RWPE2 (cell line): Measurements from ENCODE around the gene ACBD4.
A peak's percentile ranks its signal among the peaks of the same experiment; 100 is the strongest.

Experiments
- ATAC-seq: fragments of 200-7000 bp; cut with Tn5 transposase; 3 replicates; pipeline ENCODE4 v1.9.1; 2021; ENCODE audit warnings: low read depth
- DNase-seq: peaks from one replicate; pipeline ENCODE4 v3.0.0-alpha.2; 2020; ENCODE audit warnings: low spot score
- H3K27ac ChIP-seq: fragments of 450-650 bp; 2 replicates; pipeline ENCODE4 v1.5.1; 2017; ENCODE audit warnings: mild to moderate bottlenecking; ENCODE audit not compliant: poor library complexity, severe bottlenecking
- H3K27me3 ChIP-seq: fragments of 250-450 bp; sonication (Bioruptor Pico); 2 replicates; pipeline ENCODE4 v1.5.1; 2021; ENCODE audit warnings: mild to moderate bottlenecking, moderate library complexity; ENCODE audit not compliant: insufficient read depth, poor library complexity, severe bottlenecking
- H3K36me3 ChIP-seq: fragments of 250-450 bp; sonication (Bioruptor Pico); 2 replicates; pipeline ENCODE4 v1.5.1; 2020; ENCODE audit warnings: low read depth, mild to moderate bottlenecking, moderate library complexity
- H3K4me1 ChIP-seq: fragments of 250-450 bp; sonication (Bioruptor Pico); 2 replicates; pipeline ENCODE4 v1.5.1; 2021; ENCODE audit warnings: mild to moderate bottlenecking, moderate library complexity; ENCODE audit not compliant: insufficient read depth, poor library complexity, severe bottlenecking
- H3K4me3 ChIP-seq: fragments of 250-450 bp; sonication (Bioruptor Pico); 2 replicates; pipeline ENCODE4 v1.5.1; 2021; ENCODE audit warnings: mild to moderate bottlenecking, moderate library complexity; ENCODE audit not compliant: severe bottlenecking
- H3K9me3 ChIP-seq: fragments of 250-450 bp; sonication (Bioruptor Pico); 2 replicates; pipeline ENCODE4 v1.5.1; 2021; ENCODE audit warnings: mild to moderate bottlenecking, moderate library complexity; ENCODE audit not compliant: severe bottlenecking
- TF ChIP-seq, protein P1 (sequence below): fragments of 450-650 bp; IDR thresholded peaks from one replicate; pipeline ENCODE4 v1.5.1; 2017; ENCODE audit warnings: mild to moderate bottlenecking, moderate library complexity; ENCODE audit not compliant: poor library complexity, severe bottlenecking

ACBD4 gene, protein sequence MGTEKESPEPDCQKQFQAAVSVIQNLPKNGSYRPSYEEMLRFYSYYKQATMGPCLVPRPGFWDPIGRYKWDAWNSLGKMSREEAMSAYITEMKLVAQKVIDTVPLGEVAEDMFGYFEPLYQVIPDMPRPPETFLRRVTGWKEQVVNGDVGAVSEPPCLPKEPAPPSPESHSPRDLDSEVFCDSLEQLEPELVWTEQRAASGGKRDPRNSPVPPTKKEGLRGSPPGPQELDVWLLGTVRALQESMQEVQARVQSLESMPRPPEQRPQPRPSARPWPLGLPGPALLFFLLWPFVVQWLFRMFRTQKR

DNA sequence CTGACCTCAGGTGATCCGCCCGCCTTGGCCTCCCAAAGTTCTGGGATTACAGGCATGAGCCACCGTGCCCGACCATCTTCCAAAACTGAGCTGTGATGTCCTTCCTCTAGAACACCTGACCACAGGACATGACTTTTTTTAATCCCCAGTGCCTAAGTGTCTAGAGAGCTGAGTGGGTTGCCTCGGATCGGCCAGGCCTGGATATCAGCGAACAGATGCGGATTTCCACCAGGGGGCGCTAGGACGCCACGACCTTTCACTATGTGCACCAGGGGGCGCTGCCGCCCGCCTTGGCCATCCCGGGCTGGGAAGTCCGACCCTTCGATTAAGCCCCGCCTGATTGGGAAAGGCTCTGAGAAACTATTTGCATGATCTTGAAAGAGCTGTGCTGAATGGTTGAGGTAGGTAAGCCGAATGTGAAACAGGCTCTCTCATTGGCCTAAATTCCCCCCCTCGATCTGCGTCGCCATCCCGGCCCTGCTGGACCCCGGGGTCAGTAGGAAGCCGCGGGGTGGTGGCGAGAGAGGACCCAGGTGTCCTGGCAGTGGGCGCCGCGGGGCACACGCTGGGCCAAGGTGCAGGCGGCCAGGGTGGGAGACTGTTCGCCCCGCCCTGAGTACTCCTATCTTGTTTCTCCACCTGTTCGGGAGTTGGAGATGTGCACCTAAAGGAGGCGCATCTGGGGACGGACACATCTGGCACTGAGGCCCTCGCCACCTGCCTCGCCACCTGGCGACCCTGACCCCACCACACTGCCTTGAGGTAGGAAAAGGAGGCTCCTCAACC lies at the start of gene ACBD4:
Gene ACBD4 (plus strand): TSS at position 496 of the 786 bp plus-strand sequence. CDS start 458 bp downstream, outside the sequence.
- peak; percentile 97 for DNase-seq
- Histone ChIP-seq H3K27ac (peak within 1 kb of the TSS; percentile 17), H3K4me3 (peak within 1 kb of the TSS; percentile 43), H3K27me3 (no peaks in the 10 kb centered on the region), H3K9me3 (no peaks in the 10 kb centered on the region), H3K4me1 (peaks cover 6% of the 10 kb centered on the region), H3K36me3 (no peaks in the 10 kb centered on the region)
- peak; percentile 77 for ATAC-seq
- TF ChIP-seq, protein P1, sequence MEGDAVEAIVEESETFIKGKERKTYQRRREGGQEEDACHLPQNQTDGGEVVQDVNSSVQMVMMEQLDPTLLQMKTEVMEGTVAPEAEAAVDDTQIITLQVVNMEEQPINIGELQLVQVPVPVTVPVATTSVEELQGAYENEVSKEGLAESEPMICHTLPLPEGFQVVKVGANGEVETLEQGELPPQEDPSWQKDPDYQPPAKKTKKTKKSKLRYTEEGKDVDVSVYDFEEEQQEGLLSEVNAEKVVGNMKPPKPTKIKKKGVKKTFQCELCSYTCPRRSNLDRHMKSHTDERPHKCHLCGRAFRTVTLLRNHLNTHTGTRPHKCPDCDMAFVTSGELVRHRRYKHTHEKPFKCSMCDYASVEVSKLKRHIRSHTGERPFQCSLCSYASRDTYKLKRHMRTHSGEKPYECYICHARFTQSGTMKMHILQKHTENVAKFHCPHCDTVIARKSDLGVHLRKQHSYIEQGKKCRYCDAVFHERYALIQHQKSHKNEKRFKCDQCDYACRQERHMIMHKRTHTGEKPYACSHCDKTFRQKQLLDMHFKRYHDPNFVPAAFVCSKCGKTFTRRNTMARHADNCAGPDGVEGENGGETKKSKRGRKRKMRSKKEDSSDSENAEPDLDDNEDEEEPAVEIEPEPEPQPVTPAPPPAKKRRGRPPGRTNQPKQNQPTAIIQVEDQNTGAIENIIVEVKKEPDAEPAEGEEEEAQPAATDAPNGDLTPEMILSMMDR: peak; percentile 99

DNA sequence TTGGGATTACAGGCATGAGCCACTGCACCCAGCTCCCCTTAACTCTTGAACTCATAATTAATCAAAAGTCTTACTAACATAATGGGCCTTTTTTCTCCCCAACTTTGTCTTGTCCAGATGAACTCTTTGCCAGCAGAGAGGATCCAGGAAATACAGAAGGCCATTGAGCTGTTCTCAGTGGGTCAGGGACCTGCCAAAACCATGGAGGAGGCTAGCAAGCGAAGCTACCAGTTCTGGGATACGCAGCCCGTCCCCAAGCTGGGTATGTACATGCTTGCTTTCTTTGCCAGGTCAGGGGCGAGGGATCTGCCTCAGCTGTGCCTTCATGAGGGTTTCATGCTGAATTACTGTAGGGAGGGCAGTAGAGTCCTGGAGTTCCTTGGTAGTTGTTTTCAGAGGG lies 49.1 kb upstream of the ACBD4 start:
- Histone ChIP-seq H3K36me3 (peaks cover 100% of the 10 kb centered on the region), H3K9me3 (no peaks in the 10 kb centered on the region), H3K4me1 (no peaks in the 10 kb centered on the region), H3K4me3 (no peak overlapping the region), H3K27ac (no peak overlapping the region), H3K27me3 (no peaks in the 10 kb centered on the region)
- ATAC-seq (no peak), DNase-seq (no peak)
- TF ChIP-seq, protein P1: no peak

DNA sequence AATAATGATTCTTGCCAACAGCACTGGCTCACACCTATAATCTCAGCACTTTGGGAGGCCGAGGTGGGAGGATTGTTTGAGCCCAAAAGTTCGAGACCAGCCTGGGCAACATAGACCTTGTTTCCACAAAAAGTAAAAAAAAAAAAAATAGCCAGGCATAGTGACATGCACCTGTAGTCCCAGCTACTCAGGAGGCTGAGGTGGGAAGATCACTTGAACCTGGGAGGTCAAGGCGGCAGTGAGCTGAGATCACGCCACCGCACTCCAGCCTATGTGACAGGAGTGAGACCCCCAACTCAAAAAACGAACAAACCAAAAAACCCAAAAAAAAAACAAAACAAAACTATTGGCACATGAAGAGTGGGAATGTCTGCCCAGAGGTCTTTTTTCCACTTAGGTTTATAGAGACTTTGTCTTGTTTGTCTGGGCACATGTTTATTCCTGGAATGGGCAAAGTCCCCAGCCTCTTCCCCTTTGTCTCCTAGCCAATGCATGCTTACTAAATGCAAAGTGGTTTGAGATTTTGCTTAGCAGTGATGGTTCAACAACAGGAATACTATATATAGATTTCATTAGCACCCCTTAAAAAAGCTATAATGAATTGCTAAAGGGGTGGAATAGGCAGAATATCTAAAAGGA lies 48.5 kb upstream of the ACBD4 start:
- Histone ChIP-seq H3K4me3 (no peak overlapping the region), H3K36me3 (peaks cover 100% of the 10 kb centered on the region), H3K27me3 (no peaks in the 10 kb centered on the region), H3K9me3 (no peaks in the 10 kb centered on the region), H3K4me1 (peaks cover 2% of the 10 kb centered on the region), H3K27ac (no peak overlapping the region)
- DNase-seq (no peak), ATAC-seq (no peak)
- TF ChIP-seq, protein P1: no peak

DNA sequence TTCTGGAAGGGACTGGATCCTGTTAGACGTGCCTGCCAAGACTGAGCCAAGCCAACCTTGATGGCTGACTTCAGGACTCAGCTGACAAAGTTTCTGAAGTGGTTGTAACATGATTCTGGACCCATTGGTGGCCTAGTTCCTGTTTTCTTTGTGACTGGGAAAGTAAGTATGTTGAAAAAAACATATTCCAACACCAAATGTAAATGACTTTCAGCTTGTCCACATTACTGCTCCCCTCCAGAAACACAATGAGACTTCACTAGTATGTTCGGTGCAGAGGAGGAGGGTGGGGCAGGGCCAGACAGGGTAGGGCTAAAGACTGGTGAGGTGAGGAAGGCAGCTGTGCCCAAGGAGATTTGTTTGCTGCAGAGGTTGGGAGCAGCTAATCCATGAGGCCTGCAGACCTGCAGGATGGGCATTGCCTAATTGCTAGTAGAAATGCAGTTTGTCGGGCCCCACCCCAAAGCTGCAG lies 47.9 kb upstream of the ACBD4 start:
- TF ChIP-seq, protein P1: no peak
- no peak overlapping the region for H3K27ac ChIP-seq

More for the DNA sequence above, 47.9 kb upstream of the ACBD4 start:
- Histone ChIP-seq H3K4me1 (peaks cover 5% of the 10 kb centered on the region), H3K9me3 (no peaks in the 10 kb centered on the region), H3K4me3 (no peak overlapping the region), H3K27me3 (no peaks in the 10 kb centered on the region), H3K36me3 (peaks cover 97% of the 10 kb centered on the region)
- DNase-seq (no peak), ATAC-seq (no peak)
